NCI-H2107 treated with DMSO at 0.1 percent for 48 hours (cell line): ENCODE results near the gene FARP2.

Source experiments
- DNase-seq: peaks from one replicate; lab custom pipeline; 2025; ENCODE audit not compliant: unreplicated experiment; lab: John Stamatoyannopoulos, UW

Gene FARP2

GRCh38 chr2:241483305-241483704, 127.2 kb downstream of the FARP2 start:
- DNase-seq, result no peak

- no peak for DNase-seq
These were observed 129.3 kb downstream of the FARP2 start for GRCh38 chr2:241485172-241485911.

- DNase-seq, result no peak
These were observed 133.0 kb downstream of the FARP2 start for GRCh38 chr2:241489088-241489487.

DNA sequence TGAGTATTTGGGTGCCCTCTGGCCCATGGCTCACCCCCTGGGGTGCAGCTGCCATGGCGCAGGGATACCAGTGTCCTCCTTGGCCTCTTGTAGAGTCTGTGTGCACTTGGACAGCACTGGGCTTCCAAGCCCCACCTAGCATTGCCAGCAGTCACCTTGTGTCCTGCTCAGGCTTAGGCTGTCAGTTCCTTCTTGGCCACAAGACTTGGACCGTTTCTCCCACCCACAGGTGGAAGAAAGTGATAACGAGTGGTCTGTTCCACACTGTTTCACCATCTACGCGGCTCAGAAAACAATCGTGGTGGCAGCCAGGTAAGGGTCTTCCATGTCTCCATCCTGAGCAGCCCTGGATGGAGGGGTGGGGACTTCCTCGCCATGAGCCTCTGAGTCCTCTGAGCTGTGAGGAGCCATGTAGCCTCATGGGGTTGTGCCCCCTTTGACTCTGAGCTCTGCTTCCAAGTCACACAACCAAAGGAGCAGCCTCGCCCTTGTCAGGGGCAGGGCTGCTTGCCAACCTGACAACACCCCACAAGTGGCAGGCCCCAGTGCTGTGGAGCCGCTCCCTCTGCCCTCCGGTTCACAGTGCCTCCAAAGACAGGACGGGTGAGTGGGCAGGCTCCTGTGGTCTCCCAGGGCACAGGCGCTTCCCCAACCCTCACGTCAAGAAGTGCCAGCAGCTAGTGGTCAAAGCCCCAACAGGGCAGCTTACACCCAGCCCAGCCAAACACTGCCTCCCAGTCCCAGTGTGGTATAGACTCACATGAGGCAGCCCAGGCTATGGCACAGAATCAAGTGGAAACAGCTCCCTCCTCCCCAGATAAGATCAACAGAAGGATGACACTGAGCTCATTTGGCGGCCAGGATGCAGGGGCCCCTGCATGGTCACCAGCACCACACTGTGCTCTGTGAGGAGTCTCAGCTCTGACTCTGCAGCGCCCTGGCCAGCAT, 133.9 kb downstream of the FARP2 start:
- DNase-seq, result no peak

DNA sequence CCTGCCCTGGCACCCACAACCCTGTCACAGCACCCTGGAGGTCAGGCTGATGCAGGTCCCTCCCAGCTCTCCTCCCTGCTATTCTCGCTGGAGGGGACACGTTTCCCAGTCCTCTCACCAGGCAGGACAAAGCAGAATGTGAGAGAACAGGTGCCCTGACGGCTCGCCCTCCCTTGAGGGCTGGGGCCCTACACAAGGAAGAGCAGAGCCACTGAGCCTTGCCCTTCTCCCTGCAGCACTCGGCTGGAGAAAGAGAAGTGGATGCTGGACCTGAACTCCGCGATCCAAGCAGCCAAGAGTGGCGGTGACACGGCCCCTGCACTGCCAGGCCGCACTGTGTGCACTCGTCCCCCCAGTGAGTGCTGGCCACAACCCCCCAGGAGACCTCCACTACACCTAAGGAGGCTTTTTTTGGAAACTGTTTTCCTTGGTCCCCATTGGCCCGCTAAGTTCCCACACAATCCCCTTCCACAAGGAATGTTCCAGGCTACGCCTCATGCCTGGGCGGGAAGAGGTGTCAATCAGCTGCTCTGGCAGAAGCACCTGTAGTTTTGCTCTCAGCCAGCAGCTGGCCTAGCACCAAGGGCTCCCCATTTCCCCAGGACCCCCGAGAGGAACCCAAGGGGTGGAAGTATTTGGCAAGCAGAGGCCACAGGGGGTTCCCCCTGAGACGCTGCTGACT, 134.9 kb downstream of the FARP2 start:
- no peak for DNase-seq

DNA sequence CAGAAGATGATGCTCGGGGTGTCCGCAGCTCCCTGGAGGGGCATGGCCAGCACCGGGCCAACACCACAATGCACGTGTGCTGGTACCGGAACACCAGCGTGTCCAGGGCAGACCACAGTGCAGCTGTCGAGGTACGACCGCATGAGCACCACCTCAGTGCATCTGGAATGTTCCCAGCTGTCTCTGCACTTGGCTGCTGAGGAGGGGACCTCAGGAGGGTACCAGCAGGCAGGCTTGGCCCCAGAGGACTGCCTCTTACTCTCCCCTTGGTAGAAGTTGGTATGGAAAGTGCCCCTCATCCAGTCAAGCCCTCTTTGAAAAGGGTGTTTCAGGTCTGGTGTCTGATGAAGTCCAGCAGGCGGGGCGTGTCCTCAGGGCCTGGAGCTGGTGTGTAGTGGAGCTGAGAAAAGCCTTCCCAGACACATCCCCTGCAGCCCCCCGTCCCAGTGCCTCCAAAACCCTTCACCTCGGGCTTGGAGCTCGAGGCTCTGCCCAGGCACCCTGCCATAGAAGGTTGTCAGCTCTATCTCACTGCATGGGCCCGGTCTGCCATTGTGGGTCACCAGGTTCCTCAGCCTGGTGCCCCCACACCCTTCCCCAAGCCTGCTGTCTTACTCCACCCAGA, 135.6 kb downstream of the FARP2 start:
- DNase-seq, result no peak

DNA sequence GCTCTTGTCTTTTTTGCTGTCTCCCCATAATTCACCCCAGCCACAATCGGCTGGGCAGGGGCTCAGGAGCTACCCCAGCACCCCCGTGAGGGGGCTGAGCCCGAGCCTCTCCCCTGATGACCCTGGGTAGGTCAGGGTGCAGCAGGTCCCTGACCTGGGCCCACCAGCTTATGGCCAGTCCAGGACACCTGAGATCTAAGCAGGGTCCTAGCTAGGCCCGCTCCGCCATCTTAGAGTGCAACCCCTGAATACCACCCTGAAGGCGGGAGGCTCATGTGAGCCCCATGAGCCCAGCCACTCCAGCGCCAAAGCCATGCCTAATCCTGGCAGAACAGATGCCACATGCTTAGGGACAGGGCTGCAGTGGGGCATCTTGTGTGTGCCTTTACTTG, 136.1 kb downstream of the FARP2 start:
- DNase-seq, result no peak

DNA sequence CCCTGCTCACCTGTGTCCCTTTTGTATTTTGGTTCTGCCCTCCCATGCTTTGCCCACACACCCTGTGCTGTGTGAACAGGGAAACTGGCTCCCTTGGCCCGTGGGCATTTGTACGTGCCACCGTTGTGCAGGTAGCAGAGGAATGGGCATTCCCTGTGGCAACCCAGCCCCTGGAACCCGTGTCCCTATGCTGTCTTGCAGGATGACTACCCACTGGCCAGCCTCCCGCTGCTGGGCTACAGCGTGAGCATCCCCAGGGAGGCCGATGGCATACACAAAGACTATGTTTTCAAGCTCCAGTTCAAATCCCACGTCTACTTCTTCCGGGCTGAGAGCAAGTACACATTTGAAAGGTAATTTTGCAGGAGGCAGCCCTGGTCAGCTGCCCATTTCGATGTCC, 137.0 kb downstream of the FARP2 start:
- no peak for DNase-seq

GRCh38 chr2:241494311-241494908, 138.3 kb downstream of the FARP2 start:
- DNase-seq, result no peak

GRCh38 chr2:241495172-241496002, 139.3 kb downstream of the FARP2 start:
- no peak for DNase-seq

- no peak for DNase-seq
These were observed 140.1 kb downstream of the FARP2 start for GRCh38 chr2:241496003-241496707.

GRCh38 chr2:241496904-241497877, 141.1 kb downstream of the FARP2 start:
- peak; percentile 42 for DNase-seq

- no peak for DNase-seq
These were observed 142.3 kb downstream of the FARP2 start for GRCh38 chr2:241498115-241499070.

GRCh38 chr2:241499146-241499965, 143.3 kb downstream of the FARP2 start:
- DNase-seq, result peak; percentile 89

- DNase-seq, result no peak
These were observed 143.9 kb downstream of the FARP2 start for GRCh38 chr2:241500016-241500415.

- no peak for DNase-seq
These were observed 144.4 kb downstream of the FARP2 start for GRCh38 chr2:241500431-241500975.
